Cardiac muscle cell (in vitro differentiated cells and primary cell): ENCODE measurements around the gene GLB1L3. TPM values are rescaled to one million over a fixed set of nuclear protein-coding genes. Genes with fewer than 3 reads are reported as not detected.

Experiments used
- DNase-seq, 2 donors: peaks; one replicate each; pipeline versions ENCODE4 v3.0.0 to v3.0.0-alpha.2; 2010 to 2017; ENCODE audit warnings: low read depth in 1 of 2, low spot score in 1 of 2
- H3K27ac ChIP-seq: fragments of 200-600 bp; sonication (generic); 2 replicates; pipeline ENCODE4 v1.5.1; 2016
- H3K27me3 ChIP-seq: fragments of 200-600 bp; sonication (generic); 2 replicates; pipeline ENCODE4 v1.6.0; 2016; ENCODE audit warnings: control low read depth
- H3K36me3 ChIP-seq: fragments of 200-600 bp; sonication (generic); 2 replicates; pipeline ENCODE4 v1.5.1; 2016; ENCODE audit warnings: control low read depth
- H3K4me1 ChIP-seq: fragments of 200-600 bp; sonication (generic); 2 replicates; pipeline ENCODE4 v1.8.1; 2017; ENCODE audit warnings: low read depth, mild to moderate bottlenecking, mixed run types
- H3K4me3 ChIP-seq: fragments of 200-600 bp; sonication (generic); 2 replicates; pipeline ENCODE4 v1.5.1; 2016; ENCODE audit warnings: mild to moderate bottlenecking
- H3K9me3 ChIP-seq: fragments of 200-600 bp; sonication (generic); 2 replicates; pipeline ENCODE4 v1.5.1; 2017; ENCODE audit warnings: low read depth, mild to moderate bottlenecking, control low read depth
- CTCF ChIP-seq: IDR thresholded peaks from 2 replicates; pipeline ENCODE4 v1.5.1; 2012; ENCODE audit warnings: low read depth, mild to moderate bottlenecking, low read length
- polyA plus RNA-seq: library from polyadenylated mRNA; unstranded; fragments of >200 nt; fragmentation: Nextera tagmentation; extraction: Ambion mirVana; gene quantifications from 2 replicates; pipeline ENCODE4 v1.2.1, GENCODE V29; 2016
- total RNA-seq: library from RNA; depleted of rRNA; stranded (reverse); fragments of >200 nt; gene quantifications from 2 replicates; pipeline ENCODE4 v1.2.3, GENCODE V29; 2016

The GLB1L3 gene
- total and polyA plus RNA-seq, 2 experiments from 2014 or later: not detected

GRCh38 chr11:134332782-134333181 is 56.6 kb downstream of the GLB1L3 start:
- no peak overlapping the region for H3K27ac ChIP-seq
- no peak for DNase-seq
- TF ChIP-seq CTCF: no peak
- no peak overlapping the region for H3K4me3 ChIP-seq
- H3K36me3 ChIP-seq: no peaks in the 10 kb centered on the region
- H3K27me3 ChIP-seq: peaks cover 62% of the 10 kb centered on the region
- peaks cover 4% of the 10 kb centered on the region for H3K4me1 ChIP-seq
- H3K9me3 ChIP-seq: no peaks in the 10 kb centered on the region

GRCh38 chr11:134333312-134333711 is 57.1 kb downstream of the GLB1L3 start:
- H3K9me3 ChIP-seq: no peaks in the 10 kb centered on the region
- H3K36me3 ChIP-seq: no peaks in the 10 kb centered on the region
- H3K4me1 ChIP-seq: peaks cover 4% of the 10 kb centered on the region
- TF ChIP-seq CTCF: no peak
- peak in 1 of 2 donors; percentile 21 for DNase-seq
- H3K4me3 ChIP-seq: no peak overlapping the region
- no peak overlapping the region for H3K27ac ChIP-seq
- H3K27me3 ChIP-seq: peaks cover 62% of the 10 kb centered on the region

- peaks cover 62% of the 10 kb centered on the region for H3K27me3 ChIP-seq
- H3K27ac ChIP-seq: no peak overlapping the region
- DNase-seq: no peak
- H3K4me3 ChIP-seq: no peak overlapping the region
- H3K9me3 ChIP-seq: no peaks in the 10 kb centered on the region
- H3K4me1 ChIP-seq: peaks cover 4% of the 10 kb centered on the region
- no peak for TF ChIP-seq CTCF
- no peaks in the 10 kb centered on the region for H3K36me3 ChIP-seq
Observed at GRCh38 chr11:134333946-134334345, 57.8 kb downstream of the GLB1L3 start.

DNA sequence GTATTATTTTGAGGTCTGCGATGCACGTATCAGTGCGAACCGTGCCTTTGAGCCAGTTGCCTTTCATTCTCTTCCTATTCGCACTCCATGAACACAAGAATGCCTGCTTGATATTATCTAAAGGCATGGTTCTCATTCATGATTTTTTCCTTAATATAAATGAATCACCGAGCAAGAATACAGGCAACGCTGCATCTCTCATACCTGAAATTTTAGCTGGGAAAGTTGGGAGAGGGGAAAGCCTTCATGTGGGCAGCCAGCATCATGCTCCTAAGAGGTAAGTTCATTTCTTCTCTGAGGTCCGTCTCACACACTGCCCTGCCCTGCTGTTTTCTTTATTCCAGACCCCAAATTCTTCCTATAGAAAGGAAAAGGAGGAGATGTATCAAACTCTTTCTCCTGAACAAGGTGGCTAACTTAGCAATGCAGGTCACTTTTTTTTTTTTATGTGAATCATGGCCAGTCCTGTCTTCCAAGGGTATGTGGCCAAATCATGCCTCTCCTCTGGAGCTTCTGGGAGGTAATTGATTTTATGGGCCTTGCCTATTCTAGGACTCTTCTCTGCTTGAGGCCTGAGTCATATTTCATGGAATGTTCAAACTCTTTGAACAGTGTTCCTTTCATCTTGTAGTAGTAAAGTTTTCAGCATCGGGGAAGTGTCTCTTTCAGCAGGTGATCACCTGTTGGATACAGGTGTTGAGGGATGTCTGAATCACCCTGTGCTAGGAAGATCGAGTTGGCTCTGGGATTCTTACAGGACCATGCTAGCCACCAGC is 58.8 kb downstream of the GLB1L3 start:
- Histone ChIP-seq H3K36me3 (no peaks in the 10 kb centered on the region), H3K27me3 (peaks cover 57% of the 10 kb centered on the region)
- no peak for TF ChIP-seq CTCF

DNA sequence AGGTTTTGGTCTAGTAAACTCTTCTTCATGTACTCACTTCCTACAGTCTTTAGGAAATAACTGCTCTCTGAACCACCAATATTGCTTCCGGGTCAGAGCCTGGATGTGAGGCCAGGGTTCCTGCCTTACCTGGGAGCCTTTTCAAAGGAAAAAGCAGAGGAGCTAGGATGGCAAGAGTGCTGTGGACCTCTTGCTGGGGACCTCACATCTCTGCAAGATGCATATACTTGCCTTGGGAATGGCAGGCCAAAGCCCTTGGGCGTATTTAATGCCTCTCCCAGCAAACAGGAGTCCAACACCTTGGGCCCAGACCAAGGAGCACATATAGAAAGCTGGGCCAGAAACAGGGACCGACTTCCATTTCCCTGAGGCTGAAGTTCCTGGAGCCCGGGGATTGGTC is 60.9 kb downstream of the GLB1L3 start:
- Histone ChIP-seq H3K4me1 (no peaks in the 10 kb centered on the region), H3K27ac (no peak overlapping the region), H3K4me3 (no peak overlapping the region), H3K9me3 (no peaks in the 10 kb centered on the region), H3K36me3 (no peaks in the 10 kb centered on the region), H3K27me3 (peaks cover 40% of the 10 kb centered on the region)
- no peak for DNase-seq
- no peak for TF ChIP-seq CTCF

More for the DNA sequence above, 58.8 kb downstream of the GLB1L3 start:
- H3K4me3 ChIP-seq: no peak overlapping the region
- no peak overlapping the region for H3K27ac ChIP-seq
- H3K4me1 ChIP-seq: peaks cover 4% of the 10 kb centered on the region
- no peaks in the 10 kb centered on the region for H3K9me3 ChIP-seq
- no peak for DNase-seq
